IMR-90 (cell line): Measurements from ENCODE around the gene OLIG3. TPM values are rescaled to one million over a fixed set of nuclear protein-coding genes. Genes with fewer than 3 reads are reported as not detected.

ENCODE experiments used
- ATAC-seq: fragments of 200-7000 bp; cut with Tn5 transposase; 2 replicates; pipeline ENCODE4 v1.9.1; 2020; ENCODE audit warnings: low read depth, mild to moderate bottlenecking, moderate library complexity
- BruUV-seq: library from RNA; stranded (reverse); fragments of 400-500 nt; replicated peaks from 2 replicates; lab custom pipeline; 2021; lab: Mats Ljungman, UMichigan
- CTCF ChIA-PET: fragments of 300-600 bp; formaldehyde crosslinking; extraction: SDS; loops from one replicate; lab custom pipeline; 2021; ENCODE audit warnings: antibody characterized with exemption; lab: Yijun Ruan, JAX
- POLR2A ChIA-PET: fragments of 300-600 bp; sonication (Branson Sonifier 250); formaldehyde crosslinking; loops from one replicate; lab custom pipeline; 2022; ENCODE audit warnings: antibody characterized with exemption; ENCODE audit not compliant: unreplicated experiment; lab: Charles Lee
- DNase-seq: peaks from one replicate; pipeline ENCODE4 v3.0.0; 2013
- H2AFZ ChIP-seq: replicated peaks from 2 replicates; pipeline ENCODE3; 2013; ENCODE audit warnings: low read length, mild to moderate bottlenecking; ENCODE audit not compliant: poor library complexity
- H2AK5ac ChIP-seq: 2 replicates; pipeline ENCODE4 v1.6.1; 2013; ENCODE audit warnings: low read depth, low read length, inconsistent platforms
- H2AK9ac ChIP-seq: replicated peaks from 2 replicates; pipeline ENCODE3; 2013; ENCODE audit warnings: mild to moderate bottlenecking, low read depth, low read length, moderate library complexity; ENCODE audit not compliant: poor library complexity
- H2BK120ac ChIP-seq: 2 replicates; pipeline ENCODE4 v1.6.1; 2013; ENCODE audit warnings: low read depth, low read length, inconsistent platforms
- H2BK15ac ChIP-seq: 3 replicates; pipeline ENCODE4 v1.6.1; 2013; ENCODE audit warnings: low read depth, low read length, inconsistent platforms
- H2BK20ac ChIP-seq: 2 replicates; pipeline ENCODE4 v1.6.1; 2013; ENCODE audit warnings: low read depth, mild to moderate bottlenecking, inconsistent platforms, low read length, moderate library complexity
- H2BK5ac ChIP-seq: 2 replicates; pipeline ENCODE4 v1.6.1; 2013; ENCODE audit warnings: mild to moderate bottlenecking, low read depth, low read length, inconsistent platforms; ENCODE audit not compliant: poor library complexity, severe bottlenecking
- H3K14ac ChIP-seq: replicated peaks from 2 replicates; pipeline ENCODE4 v1.6.1; 2013; ENCODE audit warnings: low read depth, low read length, inconsistent platforms
- H3K18ac ChIP-seq: 2 replicates; pipeline ENCODE4 v1.6.1; 2013; ENCODE audit warnings: low read depth, low read length, control low read depth
- H3K23ac ChIP-seq: 2 replicates; pipeline ENCODE4 v1.6.1; 2013; ENCODE audit warnings: low read depth, low read length, inconsistent platforms
- H3K27ac ChIP-seq: 2 replicates; pipeline ENCODE4 v1.5.1; 2013; ENCODE audit warnings: mild to moderate bottlenecking, control low read depth, low read length; ENCODE audit not compliant: insufficient read depth
- H3K27me3 ChIP-seq: 2 replicates; pipeline ENCODE4 v1.6.1; 2013; ENCODE audit warnings: low read length; ENCODE audit not compliant: control insufficient read depth, insufficient read depth
- H3K36me3 ChIP-seq: 2 replicates; pipeline ENCODE4 v1.6.1; 2013; ENCODE audit warnings: low read length, mixed read lengths; ENCODE audit not compliant: control insufficient read depth, insufficient read depth
- H3K4ac ChIP-seq: 2 replicates; pipeline ENCODE4 v1.6.1; 2013; ENCODE audit warnings: low read depth, low read length, inconsistent platforms
- H3K4me1 ChIP-seq: 2 replicates; pipeline ENCODE4 v1.6.1; 2013; ENCODE audit warnings: low read length, mixed read lengths; ENCODE audit not compliant: control insufficient read depth, insufficient read depth
- H3K4me2 ChIP-seq: 2 replicates; pipeline ENCODE4 v1.6.1; 2013; ENCODE audit warnings: low read depth, mild to moderate bottlenecking, control low read depth, low read length, moderate library complexity
- H3K4me3 ChIP-seq: 2 replicates; pipeline ENCODE4 v1.5.1; 2013; ENCODE audit warnings: low read depth, mild to moderate bottlenecking, control low read depth, low read length, moderate library complexity; ENCODE audit not compliant: insufficient read depth
- H3K56ac ChIP-seq: 2 replicates; pipeline ENCODE4 v1.6.1; 2013; ENCODE audit warnings: low read length, inconsistent platforms; ENCODE audit not compliant: insufficient read depth; ENCODE audit errors: extremely low read depth
- H3K79me1 ChIP-seq, 2 experiments: 2 replicates each; pipeline ENCODE4 v1.6.1; 2013; ENCODE audit warnings: low read length in 2 of 2, inconsistent platforms in 1 of 2, low read depth in 1 of 2
- H3K9ac ChIP-seq: 2 replicates; pipeline ENCODE4 v1.6.1; 2013; ENCODE audit warnings: low read depth, low read length, control low read depth
- H3K9me1 ChIP-seq: 2 replicates; pipeline ENCODE4 v1.6.1; 2013; ENCODE audit warnings: low read length, inconsistent platforms; ENCODE audit not compliant: insufficient read depth
- H3K9me3 ChIP-seq: 2 replicates; pipeline ENCODE4 v1.6.1; 2013; ENCODE audit warnings: low read length; ENCODE audit not compliant: control insufficient read depth, insufficient read depth
- H4K20me1 ChIP-seq: 2 replicates; pipeline ENCODE4 v1.6.1; 2013; ENCODE audit warnings: low read length, inconsistent platforms; ENCODE audit not compliant: insufficient read depth
- H4K5ac ChIP-seq: 2 replicates; pipeline ENCODE4 v1.6.1; 2013; ENCODE audit warnings: mild to moderate bottlenecking, low read depth, low read length, control low read depth
- H4K8ac ChIP-seq, 2 experiments: 2 replicates each; pipeline ENCODE4 v1.6.1; 2013; ENCODE audit warnings: low read depth in 2 of 2, low read length in 2 of 2, control low read depth in 1 of 2, inconsistent platforms in 1 of 2
- H4K91ac ChIP-seq: 2 replicates; pipeline ENCODE4 v1.6.1; 2013; ENCODE audit warnings: low read depth, low read length, inconsistent platforms; ENCODE audit not compliant: insufficient read depth
- BHLHE40 ChIP-seq: fragments of 150-350 bp; IDR thresholded peaks from 2 replicates; pipeline ENCODE4 v1.6.1; 2016; ENCODE audit warnings: mild to moderate bottlenecking, low read depth, low read length
- CEBPB ChIP-seq: IDR thresholded peaks from 2 replicates; pipeline ENCODE4 v1.6.1; 2012; ENCODE audit warnings: low read depth, low read length, improper control_type of control experiment
- CHD1 ChIP-seq: IDR thresholded peaks from 2 replicates; pipeline ENCODE4 v1.6.1; 2012; ENCODE audit warnings: low read depth, low read length, improper control_type of control experiment
- CTCF ChIP-seq: conservative IDR thresholded peaks from 2 replicates; pipeline ENCODE4 v1.5.1; 2012; ENCODE audit warnings: mild to moderate bottlenecking, low read depth, low read length, improper control_type of control experiment
- ELK1 ChIP-seq: fragments of 150-350 bp; IDR thresholded peaks from 2 replicates; pipeline ENCODE4 v1.6.1; 2016; ENCODE audit warnings: low read depth, mild to moderate bottlenecking, low read length, moderate library complexity, borderline replicate concordance
- FOS ChIP-seq: fragments of 150-350 bp; IDR thresholded peaks from 2 replicates; pipeline ENCODE4 v1.6.1; 2016; ENCODE audit warnings: low read depth, low read length
- MAFK ChIP-seq: IDR thresholded peaks from 2 replicates; pipeline ENCODE4 v1.6.1; 2012; ENCODE audit warnings: low read depth, low read length, improper control_type of control experiment
- MAZ ChIP-seq: IDR thresholded peaks from 2 replicates; pipeline ENCODE4 v1.6.1; 2012; ENCODE audit warnings: low read depth, mild to moderate bottlenecking, low read length, improper control_type of control experiment, moderate library complexity, borderline replicate concordance
- MXI1 ChIP-seq: IDR thresholded peaks from 2 replicates; pipeline ENCODE4 v1.6.1; 2012; ENCODE audit warnings: low read depth, mild to moderate bottlenecking, low read length, moderate library complexity, borderline replicate concordance
- NFE2L2 ChIP-seq: fragments of 150-350 bp; IDR thresholded peaks from 2 replicates; pipeline ENCODE4 v1.6.1; 2016; ENCODE audit warnings: low read depth, mild to moderate bottlenecking, low read length
- POLR2A ChIP-seq: IDR thresholded peaks from 2 replicates; pipeline ENCODE4 v1.6.1; 2012; ENCODE audit warnings: mild to moderate bottlenecking, low read depth, low read length
- RAD21 ChIP-seq: IDR thresholded peaks from 2 replicates; pipeline ENCODE4 v1.6.1; 2012; ENCODE audit warnings: low read length, improper control_type of control experiment
- RCOR1 ChIP-seq: IDR thresholded peaks from 2 replicates; pipeline ENCODE4 v1.6.1; 2012; ENCODE audit warnings: mild to moderate bottlenecking, low read length, improper control_type of control experiment; ENCODE audit not compliant: insufficient replicate concordance
- RFX5 ChIP-seq: IDR thresholded peaks from 2 replicates; pipeline ENCODE4 v1.8.0; 2012; ENCODE audit warnings: low read depth, mild to moderate bottlenecking, low read length, moderate library complexity
- SMC3 ChIP-seq: fragments of 150-350 bp; IDR thresholded peaks from 2 replicates; pipeline ENCODE4 v1.6.1; 2016; ENCODE audit warnings: low read depth, mild to moderate bottlenecking, antibody characterized with exemption, low read length, moderate library complexity
- USF2 ChIP-seq: fragments of 150-350 bp; IDR thresholded peaks from 2 replicates; pipeline ENCODE4 v1.6.1; 2017; ENCODE audit warnings: mild to moderate bottlenecking, antibody characterized with exemption, low read length, low read depth
- WGBS, 2 experiments: methylation state at CpG; one replicate each; pipeline versions ENCODE4 v1.1.5 to v1.1.7; 2013; ENCODE audit warnings: missing lambda C conversion rate in 2 of 2; ENCODE audit not compliant: insufficient read length in 1 of 2; ENCODE audit errors: extremely low coverage in 2 of 2; 5-methylcytosine and 5-hydroxymethylcytosine counted together
- dilution Hi-C: fragments of 300-500 bp; cut with HindIII; formaldehyde crosslinking; loops from one replicate; pipeline ENCODE4 v1.14.3; 2018; ENCODE audit warnings: low sequenced_read_pairs; ENCODE audit not compliant: unreplicated experiment
- in situ Hi-C: fragments of 300-500 bp; cut with MboI; formaldehyde crosslinking; loops from 3 replicates; pipeline ENCODE4 v1.14.3; 2019; ENCODE audit warnings: low sequenced_read_pairs, inconsistent platforms, mixed read lengths
- intact Hi-C: fragments of 100-400 bp; cut with micrococcal nuclease; formaldehyde crosslinking; loops from 2 replicates; pipeline ENCODE4 v1.10.0; 2022
- polyA plus RNA-seq, 3 experiments: library from polyadenylated mRNA; depleted of rRNA; stranded (reverse); fragments of >200 nt; gene quantifications; 2 replicates each; pipeline ENCODE4 v1.2.3, GENCODE V29; 2012; ENCODE audit warnings: low replicate concordance in 1 of 3
- total RNA-seq: library from RNA; depleted of rRNA; stranded (reverse); fragments of >200 nt; gene quantifications from 2 replicates; pipeline ENCODE4 v1.2.3, GENCODE V29; 2012

OLIG3 gene
- total and polyA plus RNA-seq, 2 of the 4 experiments (the other 2 are of a cell fraction): not detected

- Histone ChIP-seq H3K27me3 (peaks cover 7% of the 10 kb centered on the region), H3K23ac (no peak overlapping the region), H4K5ac (no peak overlapping the region), H3K4me1 (no peaks in the 10 kb centered on the region), H3K4ac (no peak overlapping the region), H4K91ac (no peak overlapping the region), H3K36me3 (no peaks in the 10 kb centered on the region), H2BK15ac (no peak overlapping the region), H2BK5ac (no peak overlapping the region), H2AFZ (no peak overlapping the region), H3K9me1 (no peaks in the 10 kb centered on the region), H2BK120ac (no peak overlapping the region), H3K14ac (no peak overlapping the region), H3K9ac (no peak overlapping the region), H3K4me2 (no peak overlapping the region), H4K8ac (no peak overlapping the region), H3K9me3 (no peaks in the 10 kb centered on the region), H2AK9ac (no peak overlapping the region), H2AK5ac (no peak overlapping the region), H4K20me1 (no peaks in the 10 kb centered on the region), H3K27ac (no peak overlapping the region), H2BK20ac (no peak overlapping the region), H3K18ac (no peak overlapping the region), H3K4me3 (no peak overlapping the region), H3K56ac (no peak overlapping the region), H3K79me1 (no peaks in the 10 kb centered on the region)
- TF ChIP-seq MAFK (no peak), RFX5 (no peak), USF2 (no peak), SMC3 (no peak), CEBPB (no peak), MAZ (no peak), MXI1 (no peak), BHLHE40 (no peak), FOS (no peak), ELK1 (no peak), RAD21 (no peak), CHD1 (no peak), NFE2L2 (no peak), RCOR1 (no peak), CTCF (no peak), POLR2A (no peak)
- POLR2A ChIA-PET: no interaction called here
- ATAC-seq (no peak), DNase-seq (no peak)
- in situ Hi-C loops: no loop called here
- dilution Hi-C loops: no loop called here
- intact Hi-C loops: no loop called here
- no TSS peak for BruUV-seq
- CTCF ChIA-PET: no interaction called here
- no CpG with 5 or more reads among the region's 7 CpGs for WGBS, 2 experiments
Measured at GRCh38 chr6:137465378-137466009, 28.7 kb downstream of the OLIG3 start.
